LoVo (cell line): ENCODE data around the gene GH2.
A peak's percentile ranks its signal among the peaks of the same experiment; 100 is the strongest.
"Not testable (repeated sequence)": the region's sequence is repeated elsewhere in the genome, so short reads cannot be mapped to it uniquely, and the experiment has no call there.

ENCODE experiments used
- DNase-seq: peaks from one replicate; pipeline ENCODE4 v3.0.0-alpha.2; 2016; ENCODE audit warnings: low spot score

GH2 gene

DNA sequence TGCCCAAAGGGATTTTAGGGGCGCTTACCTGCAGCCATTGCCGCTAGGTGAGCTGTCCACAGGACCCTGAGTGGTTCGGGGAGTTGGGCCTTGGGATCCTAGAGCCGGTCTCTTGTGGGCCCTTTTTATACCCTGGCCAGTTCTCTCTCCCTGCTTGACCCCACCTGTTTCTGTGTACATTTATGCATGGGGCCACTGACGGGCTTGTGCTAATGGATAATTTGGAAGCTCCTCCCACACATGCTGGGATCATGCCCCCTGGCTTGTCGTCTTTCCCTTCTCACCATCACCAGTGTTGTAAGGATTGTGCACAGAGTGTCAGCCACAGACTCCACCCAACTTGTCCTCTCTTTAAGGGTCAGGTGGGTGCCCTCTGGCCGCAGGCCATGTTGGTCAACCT is 8.2 kb downstream of the GH2 start, which contains the start of gene CSH2:
CSH2 (minus strand) TSS at position 101 of the 400 bp plus-strand sequence; CDS start at position 38, 63 bp downstream.
- not testable (repeated sequence) for DNase-seq

GRCh38 chr17:63871646-63872365 is 9.9 kb downstream of the GH2 start:
- DNase-seq: not testable (repeated sequence)

GRCh38 chr17:63870292-63870665 is 11.5 kb downstream of the GH2 start:
- DNase-seq: not testable (repeated sequence)

GRCh38 chr17:63869491-63870291 is 12.1 kb downstream of the GH2 start:
- DNase-seq: not testable (repeated sequence)

DNA sequence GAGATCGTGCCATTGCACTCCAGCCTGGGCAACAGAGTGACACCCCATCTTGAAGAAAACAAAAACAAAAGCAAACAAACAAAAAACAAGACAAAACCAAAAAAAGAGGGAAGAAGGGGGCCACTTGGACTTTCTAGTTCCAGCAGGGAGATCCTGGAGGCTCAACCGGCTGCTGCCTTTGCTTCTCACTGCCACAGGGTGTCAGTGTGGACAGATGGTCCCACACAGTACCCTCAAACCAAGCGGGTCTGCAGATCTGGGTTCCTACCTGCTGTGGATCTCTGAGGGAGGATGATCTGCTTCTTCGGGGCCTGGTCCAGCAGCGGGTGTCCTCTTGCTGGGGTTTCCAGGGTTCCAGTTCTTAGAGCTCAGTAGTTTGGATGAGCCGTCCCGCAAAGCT is 15.1 kb downstream of the GH2 start:
- DNase-seq: not testable (repeated sequence)

DNA sequence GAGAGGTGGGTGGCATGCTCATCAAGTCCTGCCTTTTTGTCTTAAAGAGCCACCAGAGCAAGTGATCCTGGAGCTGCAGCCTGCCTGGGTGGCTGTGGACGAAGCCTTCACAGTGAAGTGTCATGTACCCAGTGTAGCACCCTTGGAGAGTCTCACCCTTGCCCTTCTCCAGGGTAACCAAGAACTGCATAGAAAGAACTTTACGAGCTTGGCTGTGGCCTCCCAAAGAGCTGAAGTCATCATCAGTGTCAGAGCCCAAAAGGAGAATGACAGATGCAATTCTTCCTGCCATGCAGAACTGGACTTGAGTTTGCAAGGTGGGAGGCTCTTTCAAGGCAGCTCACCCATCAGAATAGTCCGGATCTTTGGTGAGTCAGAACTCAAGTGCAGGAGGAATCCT is 22.5 kb downstream of the GH2 start:
- no peak for DNase-seq

DNA sequence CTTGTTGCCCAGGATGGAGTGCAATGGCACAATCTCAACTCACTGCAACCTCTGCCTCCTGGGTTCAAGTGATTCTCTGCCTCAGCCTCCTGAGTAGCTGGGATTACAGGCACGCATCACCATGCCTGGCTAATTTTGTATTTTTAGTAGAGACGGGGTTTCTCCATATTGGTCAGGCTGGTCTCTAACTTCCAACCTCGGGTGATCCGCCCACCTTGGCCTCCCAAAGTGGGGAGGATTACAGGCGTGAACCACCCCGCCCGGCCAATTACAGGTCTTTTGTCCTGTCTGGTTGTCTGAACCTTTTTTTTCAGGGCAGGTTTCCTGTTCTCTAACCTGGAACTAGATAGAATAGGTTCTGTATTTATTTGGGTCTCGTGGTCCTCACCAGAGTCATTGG is 25.3 kb downstream of the GH2 start:
- DNase-seq: not testable (repeated sequence)

DNA sequence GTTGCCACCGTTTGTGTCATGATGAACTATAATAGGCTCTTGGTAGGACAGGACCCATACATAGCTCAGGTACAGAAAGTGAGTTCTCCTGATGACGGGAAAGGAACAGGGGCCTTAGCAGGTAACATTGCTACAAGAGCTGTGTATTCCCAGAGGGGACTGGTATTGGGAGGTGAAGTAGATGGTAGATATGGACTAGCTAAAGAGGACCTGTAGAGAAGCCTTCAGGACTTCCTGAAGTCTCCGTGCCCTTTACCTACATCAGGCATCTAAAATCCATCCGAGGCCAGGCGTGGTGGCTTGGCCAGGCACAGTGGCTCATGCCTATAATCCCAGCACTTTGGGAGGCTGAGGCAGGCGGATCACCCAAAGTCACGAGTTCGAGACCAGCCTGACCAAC is 26.6 kb downstream of the GH2 start:
- no peak for DNase-seq

- no peak for DNase-seq
These were observed 27.0 kb downstream of the GH2 start for GRCh38 chr17:63854709-63855108.

DNA sequence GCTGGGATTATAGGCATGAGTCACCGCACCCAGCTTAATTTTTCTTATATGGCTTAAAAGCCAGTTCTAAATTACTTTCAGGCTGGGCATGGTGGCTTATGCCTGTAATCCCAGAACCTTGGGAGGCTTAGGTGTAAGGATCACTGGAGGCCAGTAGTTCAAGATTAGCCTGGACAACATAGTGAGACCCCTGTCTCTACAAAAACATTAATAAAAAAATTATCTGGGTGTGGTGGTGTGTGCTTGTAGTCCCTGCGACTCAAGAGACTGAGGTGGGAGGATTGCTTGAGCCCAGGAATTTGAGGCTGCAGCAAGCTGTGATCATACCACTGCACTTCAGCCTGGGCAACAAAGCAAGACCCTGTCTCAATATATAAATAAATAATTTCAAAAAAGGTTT is 28.5 kb downstream of the GH2 start:
- no peak for DNase-seq

DNA sequence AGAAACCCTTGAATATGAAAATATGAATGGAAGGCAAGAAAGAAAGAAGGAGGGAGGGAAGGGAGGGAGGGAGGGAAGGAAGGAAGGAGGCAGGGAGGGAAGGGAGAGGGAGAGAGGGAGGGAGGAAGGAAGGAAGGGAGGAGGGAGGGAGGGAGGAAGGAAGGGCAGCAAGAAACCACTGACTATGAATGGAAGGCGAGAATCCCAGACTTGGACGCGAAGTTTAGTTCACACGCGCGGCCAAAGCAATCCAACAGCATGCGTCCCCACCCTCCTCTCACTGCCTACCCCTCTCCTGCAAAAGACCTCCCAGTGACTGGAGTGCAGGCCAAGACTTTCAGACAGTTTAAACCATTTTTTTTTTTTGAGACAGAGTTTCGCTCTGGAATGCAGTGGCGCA is 31.3 kb downstream of the GH2 start:
- DNase-seq: no peak

GRCh38 chr17:63848834-63849689 is 32.7 kb downstream of the GH2 start:
- DNase-seq: no peak

GRCh38 chr17:63847525-63848249 is 34.1 kb downstream of the GH2 start:
- DNase-seq: no peak

- no peak for DNase-seq
These were observed 36.2 kb downstream of the GH2 start for GRCh38 chr17:63845509-63845908.

GRCh38 chr17:63843910-63844677 is 37.6 kb downstream of the GH2 start:
- DNase-seq: no peak

GRCh38 chr17:63843387-63843888 is 38.3 kb downstream of the GH2 start:
- DNase-seq: peak; percentile 37

DNA sequence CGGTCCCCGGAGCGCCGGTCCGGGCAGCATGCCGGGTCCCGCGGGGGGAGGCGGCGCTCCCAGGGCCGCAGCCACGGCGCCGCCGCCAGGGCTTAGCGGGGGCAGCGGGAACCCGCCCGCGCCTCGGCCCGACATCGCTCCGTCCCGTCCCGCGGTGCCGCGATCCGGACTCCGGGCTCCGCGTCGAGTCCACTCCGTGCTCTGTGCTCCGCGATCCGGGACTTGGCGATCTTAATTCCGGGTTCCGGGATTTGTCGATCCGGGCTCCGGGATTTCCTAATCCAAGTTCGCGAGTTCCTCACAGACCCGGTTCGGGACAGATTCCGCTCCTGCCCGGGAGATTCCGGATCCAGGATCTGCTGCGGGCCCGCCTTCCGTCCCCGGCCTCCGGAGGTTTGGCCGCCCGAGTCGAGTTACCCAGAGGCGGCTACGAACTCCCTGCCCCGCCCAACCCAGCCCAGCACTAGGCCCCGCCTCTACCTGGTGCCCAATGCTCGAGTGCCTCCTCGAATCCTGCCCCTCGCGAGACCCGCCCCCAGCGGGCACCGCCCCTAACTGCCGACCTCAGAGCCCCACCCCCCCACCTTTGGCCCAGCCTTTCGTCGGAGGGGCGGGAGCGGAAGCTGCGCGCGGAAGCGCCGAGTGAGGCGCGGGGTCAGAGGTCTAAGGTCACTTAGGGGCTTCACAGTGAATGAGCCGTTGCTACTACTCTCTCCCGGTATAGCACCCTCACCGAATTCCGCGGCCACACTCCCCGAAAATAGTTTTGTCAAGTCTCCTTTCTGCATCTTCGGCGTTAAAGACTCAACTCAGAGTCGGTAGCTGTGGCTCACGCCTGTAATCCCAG is 39.0 kb downstream of the GH2 start, which contains the start of gene SMARCD2:
SMARCD2 (minus strand) TSS at position 146 of the 847 bp plus-strand sequence; CDS start at position 135, 11 bp downstream.
- DNase-seq: peak; percentile 97

DNA sequence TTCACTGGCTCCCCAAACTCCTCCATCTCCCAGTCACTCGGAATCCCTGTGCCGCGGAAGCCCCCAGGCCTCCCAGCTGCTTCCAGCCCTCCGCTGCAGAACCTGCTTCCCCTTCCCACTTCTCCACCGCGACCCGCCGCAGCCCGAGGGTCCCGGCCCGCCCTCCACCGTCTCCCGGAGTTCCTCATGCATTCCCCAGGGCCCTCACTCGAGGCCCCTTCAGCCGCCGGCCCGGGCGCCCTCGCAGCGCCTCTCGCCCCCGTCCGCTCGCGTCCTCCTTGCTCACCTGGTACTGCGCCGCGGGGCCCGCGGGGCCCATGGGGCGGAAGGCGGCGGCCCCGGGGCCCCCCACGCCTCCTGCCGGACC is 39.6 kb downstream of the GH2 start:
- DNase-seq: no peak

GRCh38 chr17:63841350-63842172 is 40.2 kb downstream of the GH2 start:
- no peak for DNase-seq
